ENCODE results near the gene PLCXD3.

DNA sequence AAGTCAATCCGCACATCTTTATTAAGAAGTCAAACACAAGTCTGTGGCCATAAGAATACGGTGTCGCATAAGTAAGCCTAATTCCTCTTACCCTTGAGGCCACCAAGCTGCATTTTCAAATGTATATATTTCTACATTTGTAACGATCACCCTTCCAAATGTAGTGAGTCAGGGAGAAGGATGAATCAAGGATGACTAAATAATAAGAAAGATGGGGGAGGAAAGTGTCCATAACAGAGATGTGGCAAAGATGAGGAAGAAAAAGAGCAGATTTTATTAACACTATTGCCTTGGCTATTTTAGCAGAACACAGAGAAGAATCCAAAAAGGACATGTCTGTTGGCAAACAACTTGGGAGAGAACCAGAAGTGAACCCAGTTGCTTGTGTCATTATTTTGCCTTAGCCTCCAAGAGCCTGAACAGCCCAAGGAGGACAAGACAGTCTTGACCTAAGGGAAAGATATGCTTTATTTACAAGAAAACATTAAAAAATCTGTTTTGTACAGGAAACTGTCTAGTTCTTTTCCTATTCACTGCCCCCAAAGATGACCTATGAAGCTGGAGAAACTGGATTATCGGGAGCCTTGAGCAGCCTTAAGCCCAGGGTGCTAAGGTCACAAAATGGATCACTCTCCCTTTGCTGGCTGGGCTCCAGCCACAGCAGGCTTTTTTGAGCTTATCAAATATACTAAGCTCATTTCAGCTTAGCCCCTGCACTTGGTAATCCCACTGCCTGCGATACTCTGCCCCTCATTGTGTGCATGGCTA is 101.5 kb downstream of the PLCXD3 start:
- no peak for TF ChIP-seq RAD21 (IDR thresholded peaks at IDR 0.05; ENCODE audit: insufficient read depth, low read depth, low read length)
- TF ChIP-seq, protein P1, sequence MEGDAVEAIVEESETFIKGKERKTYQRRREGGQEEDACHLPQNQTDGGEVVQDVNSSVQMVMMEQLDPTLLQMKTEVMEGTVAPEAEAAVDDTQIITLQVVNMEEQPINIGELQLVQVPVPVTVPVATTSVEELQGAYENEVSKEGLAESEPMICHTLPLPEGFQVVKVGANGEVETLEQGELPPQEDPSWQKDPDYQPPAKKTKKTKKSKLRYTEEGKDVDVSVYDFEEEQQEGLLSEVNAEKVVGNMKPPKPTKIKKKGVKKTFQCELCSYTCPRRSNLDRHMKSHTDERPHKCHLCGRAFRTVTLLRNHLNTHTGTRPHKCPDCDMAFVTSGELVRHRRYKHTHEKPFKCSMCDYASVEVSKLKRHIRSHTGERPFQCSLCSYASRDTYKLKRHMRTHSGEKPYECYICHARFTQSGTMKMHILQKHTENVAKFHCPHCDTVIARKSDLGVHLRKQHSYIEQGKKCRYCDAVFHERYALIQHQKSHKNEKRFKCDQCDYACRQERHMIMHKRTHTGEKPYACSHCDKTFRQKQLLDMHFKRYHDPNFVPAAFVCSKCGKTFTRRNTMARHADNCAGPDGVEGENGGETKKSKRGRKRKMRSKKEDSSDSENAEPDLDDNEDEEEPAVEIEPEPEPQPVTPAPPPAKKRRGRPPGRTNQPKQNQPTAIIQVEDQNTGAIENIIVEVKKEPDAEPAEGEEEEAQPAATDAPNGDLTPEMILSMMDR (IDR thresholded peaks at IDR 0.05 in 2 of 3, conservative IDR thresholded peaks at IDR 0.05 in 1 of 3; ENCODE audit: control insufficient read depth in 2 of 3, extremely low read depth in 1 of 3, insufficient read depth in 1 of 3, low read depth in 3 of 3, low read length in 3 of 3), result no peak
- TF ChIP-seq GABPA (IDR thresholded peaks at IDR 0.05; ENCODE audit: low read depth), result no peak
- TF ChIP-seq, protein P2, sequence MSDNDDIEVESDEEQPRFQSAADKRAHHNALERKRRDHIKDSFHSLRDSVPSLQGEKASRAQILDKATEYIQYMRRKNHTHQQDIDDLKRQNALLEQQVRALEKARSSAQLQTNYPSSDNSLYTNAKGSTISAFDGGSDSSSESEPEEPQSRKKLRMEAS (IDR thresholded peaks at IDR 0.05; ENCODE audit: low read depth, low read length), result no peak
- no peak for TF ChIP-seq EGR1 (IDR thresholded peaks at IDR 0.05; ENCODE audit: borderline replicate concordance in 1 of 2, low read depth in 2 of 2, low read length in 2 of 2)
